Lung (tissue), 12 donors: ENCODE results near the gene CCNJ. TPM values are rescaled to one million over a fixed set of nuclear protein-coding genes. Genes with fewer than 3 reads are reported as not detected.

ENCODE experiments used
- ATAC-seq: fragments of 200-7000 bp; cut with Tn5 transposase; one replicate; pipeline ENCODE4 v1.9.1; 2020; ENCODE audit warnings: moderate number of reproducible peaks; ENCODE audit not compliant: insufficient read depth, low FRiP score
- DNase-seq, 3 donors: peaks; one replicate each; pipeline ENCODE4 v3.0.0-alpha.2; 2013 to 2017
- H3K27ac ChIP-seq, 2 donors: one replicate each; pipeline ENCODE4 v1.5.1; 2013; ENCODE audit warnings: mild to moderate bottlenecking in 2 of 2, moderate library complexity in 2 of 2, control low read depth in 1 of 2, inconsistent platforms in 1 of 2, low read depth in 1 of 2, low read length in 1 of 2
- H3K27me3 ChIP-seq, 3 donors: one replicate each; pipeline ENCODE4 v1.5.1; 2013; ENCODE audit warnings: low read length in 2 of 3; ENCODE audit not compliant: control insufficient read depth in 3 of 3, insufficient read depth in 3 of 3
- H3K36me3 ChIP-seq, 4 donors: one replicate each; pipeline ENCODE4 v1.5.1; 2013; ENCODE audit warnings: low read length in 4 of 4, mild to moderate bottlenecking in 1 of 4, moderate library complexity in 1 of 4; ENCODE audit not compliant: control insufficient read depth in 4 of 4, insufficient read depth in 4 of 4
- H3K4me1 ChIP-seq, 5 donors: one replicate each; pipeline ENCODE4 v1.5.1; 2013; ENCODE audit warnings: low read length in 5 of 5, mild to moderate bottlenecking in 2 of 5, moderate library complexity in 1 of 5; ENCODE audit not compliant: control insufficient read depth in 5 of 5, insufficient read depth in 5 of 5
- H3K4me3 ChIP-seq: one replicate; pipeline ENCODE4 v1.5.1; 2013; ENCODE audit warnings: mild to moderate bottlenecking, control low read depth, moderate library complexity
- H3K9ac ChIP-seq, 2 donors: one replicate each; pipeline ENCODE4 v1.5.1; 2013; ENCODE audit warnings: low read length in 2 of 2, control low read depth in 1 of 2; ENCODE audit not compliant: insufficient read depth in 1 of 2
- H3K9me3 ChIP-seq, 4 donors: one replicate each; pipeline ENCODE4 v1.5.1; 2013; ENCODE audit warnings: low read length in 3 of 4, mild to moderate bottlenecking in 1 of 4, moderate library complexity in 1 of 4; ENCODE audit not compliant: control insufficient read depth in 4 of 4, insufficient read depth in 3 of 4
- WGBS, 2 donors: extraction: QIAGEN DNeasy Blood & Tissue Kit; methylation state at CpG; one replicate each; pipeline ENCODE4 v1.1.7; 2013; 5-methylcytosine and 5-hydroxymethylcytosine counted together
- polyA plus RNA-seq, 2 donors: library from polyadenylated mRNA; stranded (reverse); fragments of 200-250 nt; gene quantifications; one replicate each; pipeline ENCODE4 v1.2.1, GENCODE V29; 2013
- total RNA-seq, 2 donors: library from RNA; depleted of rRNA in 1 of 2; stranded (reverse); fragments of >200 nt in 1 of 2; gene quantifications; one replicate each; pipeline ENCODE4 v1.2.1, GENCODE V29; 2014 to 2021
- TF ChIP-seq, protein P1 (sequence below): IDR thresholded peaks from 2 replicates; pipeline ENCODE4 v1.5.1; 2012; ENCODE audit warnings: mild to moderate bottlenecking; ENCODE audit errors: control extremely low read depth, extremely low read depth
- donor health status: control.
- donor health status: control.
- donor health status: Bipolar disorder and iron deficiency.
- donor health status: healthy.
- donor health status: DM: yes; HTN: yes; CAD: no.

Gene CCNJ
- total and polyA plus RNA-seq, 4 donors: 2.4 to 9.0 (median 5.8) TPM

GRCh38 chr10:96038476-96039387 lies 4.7 kb upstream of the CCNJ start:
- Histone ChIP-seq H3K9me3 (no peaks in the 10 kb centered on the region), H3K36me3 (peaks cover 0 to 2% (median 0%) of the 10 kb centered on the region in 4 donors), H3K27ac (no peak overlapping the region), H3K4me3 (no peak overlapping the region), H3K4me1 (peaks cover 0 to 6% (median 0%) of the 10 kb centered on the region in 5 donors), H3K9ac (no peak overlapping the region), H3K27me3 (no peaks in the 10 kb centered on the region)
- ATAC-seq: no peak
- no peak for DNase-seq
- 75 to 83% methylated on average over 4 of the region's 4 CpGs for WGBS, 2 donors
- TF ChIP-seq, protein P1, sequence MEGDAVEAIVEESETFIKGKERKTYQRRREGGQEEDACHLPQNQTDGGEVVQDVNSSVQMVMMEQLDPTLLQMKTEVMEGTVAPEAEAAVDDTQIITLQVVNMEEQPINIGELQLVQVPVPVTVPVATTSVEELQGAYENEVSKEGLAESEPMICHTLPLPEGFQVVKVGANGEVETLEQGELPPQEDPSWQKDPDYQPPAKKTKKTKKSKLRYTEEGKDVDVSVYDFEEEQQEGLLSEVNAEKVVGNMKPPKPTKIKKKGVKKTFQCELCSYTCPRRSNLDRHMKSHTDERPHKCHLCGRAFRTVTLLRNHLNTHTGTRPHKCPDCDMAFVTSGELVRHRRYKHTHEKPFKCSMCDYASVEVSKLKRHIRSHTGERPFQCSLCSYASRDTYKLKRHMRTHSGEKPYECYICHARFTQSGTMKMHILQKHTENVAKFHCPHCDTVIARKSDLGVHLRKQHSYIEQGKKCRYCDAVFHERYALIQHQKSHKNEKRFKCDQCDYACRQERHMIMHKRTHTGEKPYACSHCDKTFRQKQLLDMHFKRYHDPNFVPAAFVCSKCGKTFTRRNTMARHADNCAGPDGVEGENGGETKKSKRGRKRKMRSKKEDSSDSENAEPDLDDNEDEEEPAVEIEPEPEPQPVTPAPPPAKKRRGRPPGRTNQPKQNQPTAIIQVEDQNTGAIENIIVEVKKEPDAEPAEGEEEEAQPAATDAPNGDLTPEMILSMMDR: no peak

- TF ChIP-seq, protein P1: no peak
Observed at GRCh38 chr10:96041146-96041545, 2.2 kb upstream of the CCNJ start.

DNA sequence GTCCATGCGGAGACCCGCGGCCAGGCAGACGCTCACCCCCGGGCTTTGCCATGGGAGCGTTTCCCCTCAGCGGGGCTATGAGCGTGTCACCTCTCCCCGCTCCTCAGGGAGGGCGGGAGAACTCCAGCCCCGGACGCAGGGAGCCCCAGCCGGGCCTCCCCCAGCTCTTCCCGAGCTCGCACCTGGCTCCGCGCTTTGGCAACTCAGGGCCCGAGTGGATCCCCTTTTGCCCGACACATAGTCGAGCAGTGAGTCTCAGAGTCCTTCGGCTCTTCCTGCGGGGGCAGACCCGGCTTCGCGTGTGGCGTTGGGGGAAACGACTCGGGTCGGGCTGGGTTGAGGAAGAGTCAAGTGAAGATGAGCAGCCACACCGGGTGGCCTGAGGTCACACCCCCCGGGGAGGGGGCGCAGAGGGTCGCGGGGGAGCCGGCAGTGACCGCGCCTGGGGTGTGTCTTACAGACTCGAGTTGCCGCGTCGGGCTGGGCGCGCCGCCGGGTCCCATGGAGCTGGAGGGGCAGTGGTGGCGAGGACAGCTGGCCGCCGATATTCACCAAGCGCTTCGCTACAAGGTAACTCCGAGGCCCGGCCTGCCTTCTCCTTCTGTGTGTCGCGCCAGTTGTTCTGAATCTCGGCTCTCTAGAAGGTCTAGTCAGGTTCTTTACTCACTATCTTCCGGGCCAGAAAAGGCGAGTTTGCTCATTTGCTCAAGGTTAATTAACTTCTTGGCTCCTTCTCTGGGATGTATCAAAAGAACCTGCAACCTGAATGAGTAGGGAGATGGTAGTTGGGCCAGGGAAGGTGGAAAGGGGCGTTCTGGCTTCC lies 721 bp downstream of the CCNJ start:
- peak overlapping the region; percentile 91 to 93 for H3K27ac ChIP-seq
- peak; percentile 51 to 65 (median 59) for DNase-seq
- 0 to 1% methylated on average over 51 to 58 of the region's 58 CpGs for WGBS, 2 donors

More at GRCh38 chr10:96041146-96041545, 2.2 kb upstream of the CCNJ start:
- Histone ChIP-seq H3K9ac (no peak overlapping the region), H3K4me3 (no peak overlapping the region), H3K9me3 (no peaks in the 10 kb centered on the region), H3K36me3 (peaks cover 0 to 2% (median 0%) of the 10 kb centered on the region in 4 donors), H3K27ac (no peak overlapping the region), H3K27me3 (no peaks in the 10 kb centered on the region), H3K4me1 (peaks cover 0 to 21% (median 5%) of the 10 kb centered on the region in 5 donors)
- no peak for DNase-seq
- WGBS, 2 donors: 95 to 97% methylated on average over 11 of the region's 11 CpGs
- ATAC-seq: no peak

More for the DNA sequence above, 721 bp downstream of the CCNJ start:
- TF ChIP-seq, protein P1: no peak
- peaks cover 0 to 2% (median 0%) of the 10 kb centered on the region in 4 donors for H3K36me3 ChIP-seq
- H3K4me1 ChIP-seq: peaks cover 0 to 21% (median 5%) of the 10 kb centered on the region in 5 donors
- no peaks in the 10 kb centered on the region for H3K27me3 ChIP-seq
- H3K9me3 ChIP-seq: no peaks in the 10 kb centered on the region
- ATAC-seq: peak; percentile 56
- H3K9ac ChIP-seq: peak overlapping the region; percentile 79 to 87
- H3K4me3 ChIP-seq: peak overlapping the region; percentile 78
